PC-9 (cell line): Measurements from ENCODE around the gene CCDC182. TPM values are rescaled to one million over a fixed set of nuclear protein-coding genes. Genes with fewer than 3 reads are reported as not detected.

Source experiments
- BruUV-seq: library from RNA; stranded (reverse); fragments of 400-500 nt; replicated peaks from 2 replicates; lab custom pipeline; 2021; lab: Mats Ljungman, UMichigan
- CTCF ChIA-PET: fragments of 300-600 bp; sonication (Branson Sonifier 250); formaldehyde crosslinking; loops from one replicate; lab custom pipeline; 2022; ENCODE audit warnings: antibody characterized with exemption; lab: Charles Lee
- POLR2A ChIA-PET: fragments of 300-600 bp; sonication (Branson Sonifier 250); formaldehyde crosslinking; loops from one replicate; lab custom pipeline; 2022; ENCODE audit warnings: antibody characterized with exemption; ENCODE audit not compliant: unreplicated experiment; lab: Charles Lee
- DNase-seq, 2 experiments: peaks; one replicate each; pipeline versions ENCODE4 v3.0.0 to v3.0.0-alpha.2; 2015 to 2022; ENCODE audit warnings: mixed read lengths in 1 of 2
- H2AFZ ChIP-seq: fragments of 200-600 bp; sonication (generic); 2 replicates; pipeline ENCODE4 v1.8.1; 2017; ENCODE audit warnings: antibody characterized with exemption
- H3F3A ChIP-seq: fragments of 200-600 bp; sonication (generic); 2 replicates; pipeline ENCODE4 v1.8.1; 2017; ENCODE audit warnings: antibody characterized with exemption, mild to moderate bottlenecking, low read depth; ENCODE audit not compliant: insufficient read depth
- H3K27ac ChIP-seq: fragments of 200-600 bp; sonication (generic); 2 replicates; pipeline ENCODE4 v1.6.1; 2016; ENCODE audit warnings: mixed run types
- H3K27me3 ChIP-seq: fragments of 200-600 bp; sonication (generic); 2 replicates; pipeline ENCODE4 v1.6.1; 2016; ENCODE audit warnings: low read depth, mixed run types; ENCODE audit not compliant: insufficient read depth
- H3K36me3 ChIP-seq: fragments of 200-600 bp; sonication (generic); 2 replicates; pipeline ENCODE4 v1.6.1; 2016; ENCODE audit warnings: low read depth, mixed run types
- H3K4me1 ChIP-seq: fragments of 200-600 bp; sonication (generic); replicated peaks from 2 replicates; pipeline ENCODE4 v1.6.1; 2016; ENCODE audit warnings: mixed run types; ENCODE audit not compliant: insufficient read depth
- H3K4me2 ChIP-seq: fragments of 200-600 bp; sonication (generic); 2 replicates; pipeline ENCODE4 v1.6.1; 2017; ENCODE audit warnings: mixed run types
- H3K4me3 ChIP-seq: fragments of 200-600 bp; sonication (generic); 2 replicates; pipeline ENCODE4 v1.6.1; 2016; ENCODE audit warnings: mixed run types
- H3K79me2 ChIP-seq: fragments of 200-600 bp; sonication (generic); 2 replicates; pipeline ENCODE4 v1.6.1; 2017; ENCODE audit warnings: low read depth, mixed run types
- H3K9me2 ChIP-seq: fragments of 200-600 bp; sonication (generic); 2 replicates; pipeline ENCODE4 v1.8.1; 2017; ENCODE audit warnings: mild to moderate bottlenecking; ENCODE audit not compliant: insufficient read depth
- H3K9me3 ChIP-seq: fragments of 200-600 bp; sonication (generic); 2 replicates; pipeline ENCODE4 v1.8.1; 2016; ENCODE audit warnings: low read depth; ENCODE audit not compliant: insufficient read depth
- H4K20me1 ChIP-seq: fragments of 200-600 bp; sonication (generic); 2 replicates; pipeline ENCODE4 v1.8.1; 2017; ENCODE audit not compliant: insufficient read depth
- CTCF ChIP-seq: fragments of 200-600 bp; sonication (generic); conservative IDR thresholded peaks from 2 replicates; pipeline ENCODE4 v1.6.1; 2017; ENCODE audit warnings: mixed run types, antibody characterized with exemption, mild to moderate bottlenecking, moderate library complexity
- EZH2 ChIP-seq: fragments of 200-600 bp; sonication (generic); IDR thresholded peaks from 2 replicates; pipeline ENCODE4 v1.8.0; 2017; ENCODE audit warnings: antibody characterized with exemption, low read depth
- intact Hi-C: fragments of 100-400 bp; cut with micrococcal nuclease; formaldehyde crosslinking; loops from one replicate; pipeline ENCODE4 v1.10.0; 2022; ENCODE audit not compliant: unreplicated experiment
- total RNA-seq: library from RNA; stranded (reverse); gene quantifications from 2 replicates; pipeline ENCODE4 v1.2.3, GENCODE V29; 2021

CCDC182 gene
- total RNA-seq, 1 experiment from 2014 or later = not detected

- intact Hi-C loops = no loop called here
- Histone ChIP-seq H3K36me3 (no peaks in the 10 kb centered on the region), H2AFZ (no peak overlapping the region), H3K4me1 (no peaks in the 10 kb centered on the region), H3F3A (no peaks in the 10 kb centered on the region), H3K4me3 (no peak overlapping the region), H3K79me2 (no peaks in the 10 kb centered on the region), H4K20me1 (no peaks in the 10 kb centered on the region), H3K27me3 (peaks cover 99% of the 10 kb centered on the region), H3K4me2 (no peak overlapping the region), H3K9me2 (no peaks in the 10 kb centered on the region), H3K27ac (no peak overlapping the region), H3K9me3 (no peaks in the 10 kb centered on the region)
- BruUV-seq = no TSS peak
- ChIA-PET CTCF (no interaction called here), POLR2A (no interaction called here)
- TF ChIP-seq CTCF = no peak
- TF ChIP-seq EZH2 = no peak
- DNase-seq = no peak
Measured at GRCh38 chr17:57779706-57780105, 34.6 kb upstream of the CCDC182 start.

GRCh38 chr17:57778306-57778705, 33.2 kb upstream of the CCDC182 start:
- Histone ChIP-seq H2AFZ (no peak overlapping the region), H3K36me3 (no peaks in the 10 kb centered on the region), H3K79me2 (no peaks in the 10 kb centered on the region), H3K9me3 (no peaks in the 10 kb centered on the region), H3K4me3 (no peak overlapping the region), H3K4me1 (no peaks in the 10 kb centered on the region), H3K27ac (no peak overlapping the region), H4K20me1 (no peaks in the 10 kb centered on the region), H3K27me3 (peaks cover 99% of the 10 kb centered on the region), H3F3A (no peaks in the 10 kb centered on the region), H3K9me2 (no peaks in the 10 kb centered on the region), H3K4me2 (no peak overlapping the region)
- CTCF ChIA-PET = no interaction called here
- BruUV-seq = no TSS peak
- intact Hi-C loops = no loop called here
- TF ChIP-seq CTCF (no peak), EZH2 (no peak)
- DNase-seq = no peak
- POLR2A ChIA-PET = no interaction called here

GRCh38 chr17:57776366-57776765, 31.3 kb upstream of the CCDC182 start:
- ChIA-PET POLR2A (no interaction called here), CTCF (no interaction called here)
- Histone ChIP-seq H4K20me1 (no peaks in the 10 kb centered on the region), H3K9me3 (no peaks in the 10 kb centered on the region), H3K4me1 (no peaks in the 10 kb centered on the region), H3F3A (no peaks in the 10 kb centered on the region), H3K79me2 (no peaks in the 10 kb centered on the region), H3K27ac (no peak overlapping the region), H2AFZ (no peak overlapping the region), H3K36me3 (no peaks in the 10 kb centered on the region), H3K4me2 (no peak overlapping the region), H3K4me3 (no peak overlapping the region), H3K27me3 (peaks cover 97% of the 10 kb centered on the region), H3K9me2 (no peaks in the 10 kb centered on the region)
- intact Hi-C loops = no loop called here
- no peak for DNase-seq
- no TSS peak for BruUV-seq
- no peak for TF ChIP-seq CTCF
- no peak for TF ChIP-seq EZH2
